HG02610 (cell line): ENCODE data around the gene MGRN1.

Source experiments
- ATAC-seq: cut with Tn5 transposase; IDR thresholded peaks from one replicate; pipeline ENCODE4 v1.9.1; 2021; ENCODE audit warnings: mild to moderate bottlenecking, moderate library complexity; ENCODE audit not compliant: unreplicated experiment

Gene MGRN1

GRCh38 chr16:4618645-4619418 is 5.8 kb upstream of the MGRN1 start:
- no peak for ATAC-seq

- no peak for ATAC-seq
Observed at GRCh38 chr16:4623593-4623992, 1.0 kb upstream of the MGRN1 start.

- ATAC-seq, result peak; percentile 59
Observed at GRCh38 chr16:4624827-4625559, 367 bp downstream of the MGRN1 start.

GRCh38 chr16:4625560-4626159 is 1.0 kb downstream of the MGRN1 start:
- no peak for ATAC-seq

- no peak for ATAC-seq
Observed at GRCh38 chr16:4626396-4626795, 1.8 kb downstream of the MGRN1 start.

- no peak for ATAC-seq
Observed at GRCh38 chr16:4628283-4628682, 3.7 kb downstream of the MGRN1 start.

- no peak for ATAC-seq
Observed at GRCh38 chr16:4631444-4631843, 6.8 kb downstream of the MGRN1 start.

GRCh38 chr16:4633910-4634635 is 9.4 kb downstream of the MGRN1 start:
- no peak for ATAC-seq

- ATAC-seq, result no peak
Observed at GRCh38 chr16:4634768-4635167, 10.1 kb downstream of the MGRN1 start.

- ATAC-seq, result no peak
Observed at GRCh38 chr16:4636196-4636595, 11.6 kb downstream of the MGRN1 start.

- no peak for ATAC-seq
Observed at GRCh38 chr16:4637501-4638166, 13.0 kb downstream of the MGRN1 start.

GRCh38 chr16:4639899-4640509 is 15.4 kb downstream of the MGRN1 start:
- ATAC-seq, result no peak

- no peak for ATAC-seq
Observed at GRCh38 chr16:4640572-4641305, 16.1 kb downstream of the MGRN1 start.

GRCh38 chr16:4641306-4641687 is 16.7 kb downstream of the MGRN1 start:
- ATAC-seq, result no peak

- ATAC-seq, result no peak
Observed at GRCh38 chr16:4641895-4642294, 17.3 kb downstream of the MGRN1 start.

- no peak for ATAC-seq
Observed at GRCh38 chr16:4646773-4647643, 22.4 kb downstream of the MGRN1 start.

- ATAC-seq, result no peak
Observed at GRCh38 chr16:4647644-4647980, 23.0 kb downstream of the MGRN1 start.

GRCh38 chr16:4648917-4649316 is 24.3 kb downstream of the MGRN1 start:
- no peak for ATAC-seq
